Breast epithelium (tissue), 4 donors: Measurements from ENCODE around the gene NACC2. TPM values are rescaled to one million over a fixed set of nuclear protein-coding genes. Genes with fewer than 3 reads are reported as not detected.

Experiments used
- DNase-seq, 2 donors: peaks; one replicate each; pipeline ENCODE4 v3.0.0-alpha.2; 2019; ENCODE audit warnings: low spot score in 2 of 2
- H3K27ac ChIP-seq, 2 donors: fragments of 200-600 bp; sonication (generic) in 1 of 2; one replicate each; pipeline ENCODE4 v1.5.1; 2016 to 2019; ENCODE audit warnings: mild to moderate bottlenecking in 1 of 2
- H3K27me3 ChIP-seq, 2 donors: fragments of 200-600 bp; sonication (generic) in 1 of 2; one replicate each; pipeline versions ENCODE4 v1.5.1 to v1.6.0; 2017 to 2019; ENCODE audit warnings: control low read depth in 1 of 2, mild to moderate bottlenecking in 1 of 2
- H3K36me3 ChIP-seq: fragments of 200-600 bp; one replicate; pipeline ENCODE4 v1.5.1; 2019
- H3K4me1 ChIP-seq, 2 donors: fragments of 200-600 bp; sonication (generic); one replicate each; pipeline ENCODE4 v1.5.1; 2016 to 2019; ENCODE audit warnings: control low read depth in 1 of 2
- H3K4me3 ChIP-seq, 3 donors: fragments of 200-600 bp; sonication (generic); 1 replicate in 2 of 3; 2 replicates in 1 of 3; pipeline ENCODE4 v1.5.1; 2016 to 2019; ENCODE audit warnings: mild to moderate bottlenecking in 3 of 3, moderate library complexity in 2 of 3
- H3K9me3 ChIP-seq, 2 donors: fragments of 200-600 bp; sonication (generic) in 1 of 2; one replicate each; pipeline ENCODE4 v1.5.1; 2016 to 2019; ENCODE audit warnings: control low read depth in 1 of 2
- POLR2A ChIP-seq: fragments of 450-650 bp; IDR thresholded peaks from one replicate; pipeline ENCODE4 v1.6.1; 2016; ENCODE audit warnings: antibody characterized with exemption, mild to moderate bottlenecking, moderate library complexity
- POLR2AphosphoS5 ChIP-seq, 3 donors: sonication (generic); formaldehyde crosslinking; IDR thresholded peaks; one replicate each; pipeline ENCODE4 v1.6.1; 2017; ENCODE audit warnings: antibody characterized with exemption in 3 of 3
- intact Hi-C: fragments of 100-400 bp; cut with DNase I; formaldehyde crosslinking; loops from one replicate; pipeline ENCODE4 v1.15.1; 2023; ENCODE audit warnings: low total_unique reads
- total RNA-seq, 3 donors: library from RNA; depleted of rRNA; stranded (reverse); fragments of >200 nt; gene quantifications; one replicate each; pipeline ENCODE4 v1.1.0, GENCODE V29; 2016
- TF ChIP-seq, protein P1 (sequence below), 3 donors: fragments of 450-650 bp; IDR thresholded peaks; one replicate each; pipeline ENCODE4 v1.5.1; 2016 to 2017; ENCODE audit warnings: antibody characterized with exemption in 3 of 3, mild to moderate bottlenecking in 3 of 3, moderate library complexity in 3 of 3

The NACC2 gene
- total RNA-seq, 3 donors from 2014 or later = 14.0 to 24.2 (median 19.3) TPM

DNA sequence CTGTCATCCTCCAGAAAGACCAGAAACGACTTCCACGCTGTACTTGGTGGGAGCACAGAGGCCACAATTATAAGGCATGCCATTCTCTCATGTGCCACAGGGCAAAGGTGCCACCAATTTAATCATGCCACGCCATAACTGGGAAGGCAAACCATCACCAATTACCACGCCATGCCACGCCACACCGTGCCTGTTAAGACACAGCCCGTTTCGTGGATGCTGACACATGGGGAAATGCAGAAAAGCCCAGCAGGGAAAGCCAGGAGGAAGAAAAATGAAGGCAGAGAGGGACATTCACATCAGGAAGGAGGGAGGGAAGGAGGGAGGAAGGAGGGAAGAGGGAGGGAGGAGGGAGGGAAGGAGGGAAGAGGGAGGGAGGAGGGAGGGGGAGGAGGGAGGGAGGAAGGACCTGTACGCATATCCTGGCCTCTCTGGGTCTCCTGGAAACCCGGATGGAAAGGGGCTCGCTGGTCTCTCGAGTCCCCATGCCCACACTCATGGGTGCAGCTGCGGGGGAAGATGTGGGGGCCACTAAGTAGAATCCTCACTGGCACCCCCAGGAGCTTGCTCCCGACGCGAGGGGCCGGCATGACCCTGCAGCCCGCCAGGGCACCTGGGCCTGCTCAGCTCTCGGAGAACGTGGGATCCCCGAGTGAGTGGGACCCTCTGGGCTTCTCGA is 72.2 kb downstream of the NACC2 start:
- TF ChIP-seq, protein P1, sequence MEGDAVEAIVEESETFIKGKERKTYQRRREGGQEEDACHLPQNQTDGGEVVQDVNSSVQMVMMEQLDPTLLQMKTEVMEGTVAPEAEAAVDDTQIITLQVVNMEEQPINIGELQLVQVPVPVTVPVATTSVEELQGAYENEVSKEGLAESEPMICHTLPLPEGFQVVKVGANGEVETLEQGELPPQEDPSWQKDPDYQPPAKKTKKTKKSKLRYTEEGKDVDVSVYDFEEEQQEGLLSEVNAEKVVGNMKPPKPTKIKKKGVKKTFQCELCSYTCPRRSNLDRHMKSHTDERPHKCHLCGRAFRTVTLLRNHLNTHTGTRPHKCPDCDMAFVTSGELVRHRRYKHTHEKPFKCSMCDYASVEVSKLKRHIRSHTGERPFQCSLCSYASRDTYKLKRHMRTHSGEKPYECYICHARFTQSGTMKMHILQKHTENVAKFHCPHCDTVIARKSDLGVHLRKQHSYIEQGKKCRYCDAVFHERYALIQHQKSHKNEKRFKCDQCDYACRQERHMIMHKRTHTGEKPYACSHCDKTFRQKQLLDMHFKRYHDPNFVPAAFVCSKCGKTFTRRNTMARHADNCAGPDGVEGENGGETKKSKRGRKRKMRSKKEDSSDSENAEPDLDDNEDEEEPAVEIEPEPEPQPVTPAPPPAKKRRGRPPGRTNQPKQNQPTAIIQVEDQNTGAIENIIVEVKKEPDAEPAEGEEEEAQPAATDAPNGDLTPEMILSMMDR (IDR thresholded peaks at IDR 0.05) = no peak
- TF ChIP-seq POLR2A (no peak), POLR2AphosphoS5 (IDR thresholded peaks at IDR 0.05) (no peak)
- peak overlapping the region in 1 of 2 donors; percentile 61 for H3K27ac ChIP-seq
- H3K27me3 ChIP-seq = no peaks in the 10 kb centered on the region
- no peaks in the 10 kb centered on the region for H3K9me3 ChIP-seq
- intact Hi-C loops = no loop called here
- H3K4me3 ChIP-seq = no peak overlapping the region
- H3K4me1 ChIP-seq = no peaks in the 10 kb centered on the region
- DNase-seq = peak in 1 of 2 donors; percentile 31
- H3K36me3 ChIP-seq = no peaks in the 10 kb centered on the region

DNA sequence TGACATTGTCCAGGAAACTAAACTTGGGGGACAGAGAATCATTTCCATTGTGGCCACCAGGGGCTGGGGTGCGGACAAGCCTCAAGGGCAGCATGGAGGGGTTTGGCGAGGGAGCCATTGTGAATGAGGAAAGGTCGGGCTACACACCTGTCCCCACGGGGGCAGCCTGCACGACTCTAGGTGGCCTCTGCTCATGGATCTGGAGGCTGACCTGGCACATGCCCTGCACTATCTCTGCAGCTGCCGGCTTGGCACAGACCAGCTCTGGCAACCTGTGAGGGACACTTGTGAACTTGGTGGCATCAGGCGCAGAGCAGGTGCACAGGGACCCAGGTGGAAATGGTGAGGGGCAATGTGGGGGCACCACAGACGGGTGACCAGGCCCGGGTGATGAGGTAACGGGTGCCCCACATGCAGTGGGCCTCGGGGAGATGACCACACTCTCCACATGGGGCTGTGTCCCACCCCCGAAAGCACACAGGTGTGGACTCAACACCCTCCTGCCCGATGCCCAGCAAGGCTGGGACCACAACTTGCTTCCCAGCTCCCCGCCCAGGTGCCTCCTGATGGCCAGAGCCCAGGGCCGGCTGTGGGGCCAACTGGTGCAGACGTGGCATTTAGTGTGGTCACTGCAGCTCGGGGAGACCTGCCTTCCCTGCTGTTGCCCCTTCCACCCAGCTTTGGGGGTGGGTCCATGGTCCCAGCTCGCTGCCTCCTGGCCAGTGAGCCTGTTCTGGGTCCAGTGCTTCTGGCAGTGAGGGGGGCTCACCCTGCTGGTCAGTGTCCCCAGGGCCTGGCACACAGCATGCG is 73.0 kb downstream of the NACC2 start:
- peak in 1 of 2 donors; percentile 44 for DNase-seq
- intact Hi-C loops = loop anchor here (2.0 kb wide), 1 partner anchor 29 kb away; no protein-coding TSS in a partner anchor
- H3K9me3 ChIP-seq = no peaks in the 10 kb centered on the region
- H3K36me3 ChIP-seq = no peaks in the 10 kb centered on the region
- H3K27ac ChIP-seq = no peak overlapping the region
- H3K4me1 ChIP-seq = no peaks in the 10 kb centered on the region
- H3K4me3 ChIP-seq = no peak overlapping the region
- no peaks in the 10 kb centered on the region for H3K27me3 ChIP-seq
- no peak for TF ChIP-seq POLR2AphosphoS5 (IDR thresholded peaks at IDR 0.05)
- TF ChIP-seq, protein P1 (IDR thresholded peaks at IDR 0.05) = no peak
- TF ChIP-seq POLR2A = no peak

DNA sequence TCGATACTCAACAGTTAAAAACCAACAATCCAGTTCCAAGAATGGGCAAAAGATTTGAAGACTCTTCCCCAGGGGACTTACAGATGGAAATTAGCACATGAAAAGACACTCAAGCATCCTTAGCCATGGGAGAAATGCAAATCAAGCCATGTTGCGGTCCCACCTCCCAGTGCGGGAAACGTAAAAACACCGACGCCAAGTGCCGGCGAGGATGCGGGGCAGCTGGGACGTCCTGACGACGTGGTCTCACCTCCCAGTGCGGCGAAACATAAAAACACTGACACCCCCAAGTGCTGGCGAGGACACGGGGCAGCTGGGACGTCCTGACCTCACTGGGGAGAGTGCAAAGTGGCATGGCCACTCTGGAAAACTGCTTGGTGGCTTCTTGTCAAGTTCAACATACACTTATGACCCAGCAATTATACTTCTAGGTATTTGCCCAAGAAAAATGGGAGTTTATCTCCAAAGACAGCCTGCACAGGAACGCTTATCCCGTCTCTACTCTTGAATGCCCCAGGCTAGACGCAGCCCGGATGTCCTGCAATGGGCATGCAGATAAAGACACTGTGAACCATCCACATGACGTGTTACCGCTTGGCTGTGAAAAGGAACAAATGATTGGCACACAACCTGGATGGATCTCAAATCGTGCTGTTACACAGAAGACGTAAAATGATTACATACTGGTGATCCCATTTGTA is 73.8 kb downstream of the NACC2 start:
- no peaks in the 10 kb centered on the region for H3K27me3 ChIP-seq
- DNase-seq = peak in 1 of 2 donors; percentile 43
- H3K4me1 ChIP-seq = no peaks in the 10 kb centered on the region
- H3K36me3 ChIP-seq = no peaks in the 10 kb centered on the region
- TF ChIP-seq POLR2AphosphoS5 (IDR thresholded peaks at IDR 0.05) = no peak
- TF ChIP-seq POLR2A = no peak
- TF ChIP-seq, protein P1 (IDR thresholded peaks at IDR 0.05) = no peak
- intact Hi-C loops = loop anchor here (2.0 kb wide), 1 partner anchor 29 kb away; no protein-coding TSS in a partner anchor
- no peak overlapping the region for H3K4me3 ChIP-seq
- no peak overlapping the region for H3K27ac ChIP-seq
- H3K9me3 ChIP-seq = no peaks in the 10 kb centered on the region

DNA sequence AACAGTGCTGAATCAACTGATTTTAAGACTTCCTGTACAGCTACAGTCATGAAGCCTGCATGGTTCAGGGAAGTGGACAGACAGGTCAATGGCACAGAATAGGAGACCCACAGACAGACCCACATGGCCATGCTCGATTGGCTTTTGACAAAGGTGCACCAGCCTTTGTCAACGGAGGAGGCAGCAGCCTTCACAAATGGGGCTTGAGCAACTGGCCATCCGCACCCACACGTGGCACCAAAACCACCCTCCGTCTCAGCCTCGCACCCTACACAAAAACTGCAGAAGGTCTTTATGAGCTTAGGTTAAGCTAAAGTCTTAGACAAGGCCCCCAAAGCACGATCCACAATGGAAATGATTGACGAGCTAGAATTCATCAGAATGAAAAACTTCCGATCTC is 74.4 kb downstream of the NACC2 start:
- Histone ChIP-seq H3K4me1 (no peaks in the 10 kb centered on the region), H3K27me3 (no peaks in the 10 kb centered on the region), H3K36me3 (no peaks in the 10 kb centered on the region), H3K9me3 (no peaks in the 10 kb centered on the region), H3K27ac (no peak overlapping the region), H3K4me3 (no peak overlapping the region)
- intact Hi-C loops = loop anchor here (2.0 kb wide), 1 partner anchor 30 kb away; no protein-coding TSS in a partner anchor
- peak in 1 of 2 donors; percentile 22 for DNase-seq
- TF ChIP-seq POLR2AphosphoS5 (IDR thresholded peaks at IDR 0.05) = no peak
- no peak for TF ChIP-seq POLR2A
- TF ChIP-seq, protein P1 (IDR thresholded peaks at IDR 0.05) = no peak
